Activated gamma-delta T cell treated with Interleukin-2 at 50 U/mL for 16 hours (primary cell): ENCODE measurements around the gene SDR42E1.
"Not testable (repeated sequence)": the region's sequence is repeated elsewhere in the genome, so short reads cannot be mapped to it uniquely, and the experiment has no call there.

Source experiments
- DNase-seq: peaks from one replicate; pipeline ENCODE4 v3.0.0-alpha.2; 2020

The SDR42E1 gene

DNA sequence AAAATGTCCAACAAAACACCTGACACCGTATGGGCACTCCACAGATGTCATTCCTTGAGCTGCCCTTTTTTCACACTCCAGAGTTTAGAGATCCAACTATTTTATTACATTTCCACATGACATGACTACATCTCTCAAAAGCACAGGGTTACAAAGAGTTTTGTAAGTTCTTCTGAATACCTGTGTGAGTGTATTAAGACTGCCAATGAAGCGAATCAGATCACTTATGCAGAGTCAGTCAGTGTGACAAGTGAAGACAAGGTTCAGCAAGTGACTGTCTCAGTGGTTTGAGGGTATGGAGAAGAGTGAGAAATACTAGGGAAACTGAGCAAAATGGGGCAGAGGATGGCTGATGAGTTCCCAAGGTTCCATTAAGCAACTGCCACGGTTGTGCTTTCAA lies 8.4 kb downstream of the SDR42E1 start:
- DNase-seq = no peak

DNA sequence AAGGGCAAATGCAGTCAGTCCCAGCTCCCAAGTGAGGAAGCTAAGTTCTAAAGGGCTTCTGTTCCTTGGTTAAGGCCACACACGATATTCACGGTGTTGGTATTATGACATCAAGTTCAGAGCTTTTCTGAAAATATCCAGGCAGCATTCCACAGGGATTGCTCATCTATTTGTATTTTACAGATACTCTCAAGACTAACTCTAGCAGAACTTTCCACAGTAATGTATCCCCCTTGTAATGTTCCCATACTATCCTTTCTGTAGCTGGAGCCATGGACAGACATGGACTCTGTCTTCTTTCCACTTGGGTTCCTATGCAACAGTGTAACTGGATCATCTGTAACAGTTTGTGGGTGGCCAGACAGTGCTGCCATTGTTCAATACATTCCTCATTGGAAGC lies 13.5 kb downstream of the SDR42E1 start:
- DNase-seq = no peak

DNA sequence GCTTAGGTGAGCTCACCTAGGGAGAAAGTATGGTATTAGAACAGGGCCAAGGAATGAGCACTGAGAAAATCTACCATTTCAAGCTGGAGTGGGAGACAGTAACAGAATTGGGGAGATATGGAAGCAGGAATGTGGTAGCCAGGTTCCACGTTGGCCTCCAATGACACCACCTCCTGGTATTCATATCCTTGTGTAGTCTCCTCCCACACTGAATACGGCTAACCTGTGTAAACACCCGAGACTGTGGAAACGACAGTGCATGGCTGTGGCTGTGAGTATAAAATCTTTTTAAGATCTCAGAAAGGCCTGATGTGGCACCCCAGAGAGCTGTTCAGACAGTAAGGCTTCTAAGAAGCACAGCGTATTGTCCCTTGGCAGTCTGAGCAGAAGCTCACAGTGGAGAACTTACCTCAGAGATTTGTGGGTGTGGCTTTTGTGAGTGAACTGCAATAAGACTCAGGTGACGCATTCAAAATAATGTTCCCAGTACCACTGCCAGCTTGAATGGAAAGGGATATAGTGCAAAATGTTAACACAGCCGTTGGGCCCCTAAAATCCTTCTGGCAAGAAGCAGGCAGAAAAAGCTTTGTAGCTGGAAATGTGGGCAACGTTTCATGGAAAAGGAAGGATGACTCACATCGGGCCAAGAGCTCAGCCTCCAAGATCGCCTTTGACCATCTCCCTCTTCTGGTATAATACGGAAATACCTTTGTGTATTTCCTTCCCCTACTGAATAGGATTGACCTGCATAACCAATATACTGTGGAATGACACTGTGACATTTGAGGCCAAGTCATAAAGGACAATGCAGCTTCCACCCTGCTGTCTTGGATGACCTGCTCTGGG lies 14.4 kb downstream of the SDR42E1 start:
- no peak for DNase-seq

GRCh38 chr16:81995651-81996050 lies 15.6 kb downstream of the SDR42E1 start:
- DNase-seq = no peak

GRCh38 chr16:81994485-81994884 lies 16.8 kb downstream of the SDR42E1 start:
- no peak for DNase-seq

DNA sequence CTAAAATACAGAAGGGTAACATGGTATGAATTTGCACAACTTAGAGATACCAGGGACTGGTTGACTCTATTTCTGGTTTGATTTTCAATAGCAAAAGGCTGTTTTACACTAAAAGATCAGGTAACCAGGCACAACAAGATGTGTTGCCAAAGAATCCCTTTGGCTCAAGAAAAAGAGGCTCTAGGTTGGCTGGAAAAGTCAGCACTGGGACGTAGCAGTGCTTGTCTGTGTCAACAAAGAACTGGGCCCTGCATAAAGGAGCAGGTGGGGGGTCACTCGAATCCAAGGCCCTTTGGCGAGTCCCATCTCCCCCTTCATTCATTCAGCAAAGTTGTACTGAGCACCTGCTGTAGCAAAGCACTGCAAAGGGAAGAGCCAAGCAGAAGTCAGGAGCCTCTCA lies 18.4 kb downstream of the SDR42E1 start:
- DNase-seq = no peak

DNA sequence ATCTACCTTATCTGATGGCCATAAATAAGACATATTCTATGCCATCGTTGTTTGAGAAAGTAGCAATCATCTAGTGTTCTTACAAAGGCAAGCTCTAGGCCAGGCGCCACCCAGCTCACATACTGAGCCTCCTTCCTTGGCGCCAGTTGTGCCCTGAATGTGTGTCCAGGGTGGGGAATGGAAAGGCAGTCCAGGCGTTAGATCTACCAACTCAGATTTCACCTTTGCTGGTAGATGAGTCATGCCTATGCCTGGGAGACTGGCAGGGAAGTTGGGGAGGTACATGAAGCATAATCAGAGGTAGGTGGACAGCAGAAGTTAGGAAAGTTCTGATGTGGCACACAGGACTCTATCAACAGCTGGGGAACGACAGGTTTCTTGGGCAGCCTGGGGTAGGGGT lies 23.6 kb downstream of the SDR42E1 start:
- no peak for DNase-seq

DNA sequence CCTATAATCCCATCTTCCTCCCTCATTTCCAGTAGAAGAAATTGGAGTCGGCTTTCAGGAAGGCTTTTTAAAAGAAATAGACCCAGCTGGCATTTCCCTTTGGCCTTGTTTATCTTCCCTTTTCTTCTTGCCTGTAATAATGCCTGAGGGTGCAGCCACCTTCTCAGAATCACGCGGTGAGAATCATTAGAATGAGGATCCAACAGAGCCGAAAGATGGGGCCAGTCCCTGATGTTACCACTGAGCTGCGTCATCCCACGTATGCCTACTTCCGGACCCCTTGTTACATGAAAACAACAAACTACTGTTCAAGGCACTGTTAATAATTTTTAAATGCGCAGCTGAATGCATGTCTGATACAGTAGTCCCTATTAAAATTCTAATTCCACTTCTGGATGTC lies 24.1 kb downstream of the SDR42E1 start:
- DNase-seq = no peak

GRCh38 chr16:81977335-81977942 lies 33.8 kb downstream of the SDR42E1 start:
- DNase-seq = not testable (repeated sequence)

- DNase-seq = no peak
These were observed 35.6 kb downstream of the SDR42E1 start for GRCh38 chr16:81975637-81976036.

GRCh38 chr16:81973737-81974136 lies 37.5 kb downstream of the SDR42E1 start:
- DNase-seq = no peak

DNA sequence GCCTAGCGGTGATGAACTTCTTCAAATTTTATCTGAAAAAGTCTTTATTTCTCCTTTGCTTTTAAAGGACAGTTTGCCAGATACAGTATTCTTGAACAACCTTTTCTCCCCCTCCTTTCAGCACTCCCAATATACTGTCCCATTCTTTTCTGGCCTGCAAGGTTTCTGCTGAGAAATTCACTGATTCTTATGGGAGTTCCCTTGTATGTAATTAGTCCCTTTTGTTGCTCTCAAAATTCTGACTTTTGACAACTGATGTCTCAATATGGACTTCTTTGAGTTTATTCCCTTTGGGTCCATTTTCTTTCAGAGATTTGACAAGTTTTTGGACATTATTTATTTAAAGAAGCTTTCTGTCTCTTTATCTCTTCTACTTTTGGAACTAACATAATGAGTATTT lies 39.4 kb downstream of the SDR42E1 start:
- DNase-seq = no peak

DNA sequence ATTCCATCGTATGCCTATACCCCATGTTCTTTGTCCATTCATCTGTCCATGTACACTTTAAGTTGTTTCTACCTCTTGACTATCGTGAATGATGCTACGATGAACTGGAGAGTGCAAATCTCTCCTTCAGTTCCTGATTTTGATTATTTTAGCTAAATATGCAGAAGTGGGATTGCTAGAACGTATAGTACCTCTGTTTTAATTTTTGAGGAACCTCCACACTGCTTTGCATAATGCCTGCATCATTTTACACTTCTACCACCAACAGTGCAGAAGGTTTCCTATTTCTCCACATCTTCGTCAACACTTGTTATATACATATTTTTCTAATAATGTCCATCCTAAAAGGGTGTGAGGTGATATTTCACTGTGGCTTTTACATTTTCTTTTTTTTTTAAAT lies 43.9 kb downstream of the SDR42E1 start:
- DNase-seq = no peak

DNA sequence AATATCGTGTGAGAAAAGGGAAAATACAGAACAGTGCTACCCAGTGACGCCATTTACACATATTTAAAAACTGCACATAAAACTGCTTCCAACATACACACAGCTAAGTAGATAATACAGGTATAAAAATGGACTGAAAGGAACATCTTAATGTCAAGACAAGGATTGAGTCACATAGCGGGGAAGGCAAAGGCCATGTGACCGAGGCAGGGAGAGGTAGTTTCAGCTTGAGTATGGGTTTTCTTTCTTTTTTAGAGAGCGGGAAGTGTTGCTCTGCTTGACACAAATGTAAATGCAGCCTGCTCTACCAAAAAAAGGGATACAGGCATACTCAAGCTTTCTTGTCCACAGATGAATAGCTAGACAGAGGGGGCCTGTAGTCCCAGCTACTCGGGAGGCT lies 46.5 kb downstream of the SDR42E1 start:
- no peak for DNase-seq

DNA sequence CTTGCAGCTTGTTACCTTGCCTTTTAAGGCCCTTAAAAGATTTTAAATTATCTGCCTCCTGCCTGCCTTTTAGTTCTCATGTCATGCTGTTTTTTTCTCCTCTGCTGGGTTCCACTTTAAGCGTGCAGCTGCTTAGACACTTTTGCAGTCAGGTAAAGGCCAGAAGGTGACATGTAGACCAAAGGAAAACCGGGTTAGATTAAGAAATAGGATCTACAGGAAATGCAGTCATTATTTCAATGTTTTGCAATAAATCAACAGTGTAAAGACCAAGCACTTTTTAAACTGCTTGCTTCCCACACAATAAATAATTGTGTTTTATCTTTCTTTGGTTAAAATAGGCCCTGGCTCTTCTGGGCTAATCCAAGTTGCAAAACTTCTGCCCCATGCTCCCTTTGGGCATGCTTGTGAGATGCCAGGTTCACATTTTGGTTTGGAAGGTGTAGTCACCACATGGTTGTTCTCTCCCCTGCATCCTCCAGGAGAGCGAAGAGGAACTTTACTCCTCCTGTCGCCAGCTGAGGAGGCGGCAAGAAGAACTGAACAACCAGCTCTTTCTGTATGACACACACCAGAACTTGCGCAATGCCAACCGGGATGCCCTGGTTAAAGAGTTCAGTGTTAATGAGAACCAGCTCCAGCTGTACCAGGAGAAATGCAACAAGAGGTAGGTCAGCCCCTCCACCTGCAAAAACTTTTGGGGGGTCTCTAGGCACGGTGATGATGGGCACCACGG lies 54.9 kb downstream of the SDR42E1 start:
- no peak for DNase-seq

DNA sequence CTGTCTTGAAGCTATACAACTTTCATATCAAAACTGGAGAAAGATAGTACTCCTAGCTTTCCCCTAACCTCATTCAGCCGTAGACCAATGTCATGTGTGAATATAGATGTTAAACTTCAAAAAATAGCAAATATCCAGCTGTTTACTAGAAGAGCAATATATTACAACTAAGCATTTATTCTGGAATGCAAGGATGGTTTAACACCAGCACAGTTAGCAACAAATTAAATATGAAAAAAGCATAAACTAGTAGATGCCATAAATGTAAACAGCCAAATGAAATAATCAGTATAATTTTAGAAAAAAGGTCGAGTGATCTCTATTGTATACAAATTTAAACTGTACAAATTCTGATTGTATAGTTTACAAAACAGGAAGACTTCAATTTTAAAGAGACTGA lies 59.7 kb downstream of the SDR42E1 start:
- DNase-seq = no peak

DNA sequence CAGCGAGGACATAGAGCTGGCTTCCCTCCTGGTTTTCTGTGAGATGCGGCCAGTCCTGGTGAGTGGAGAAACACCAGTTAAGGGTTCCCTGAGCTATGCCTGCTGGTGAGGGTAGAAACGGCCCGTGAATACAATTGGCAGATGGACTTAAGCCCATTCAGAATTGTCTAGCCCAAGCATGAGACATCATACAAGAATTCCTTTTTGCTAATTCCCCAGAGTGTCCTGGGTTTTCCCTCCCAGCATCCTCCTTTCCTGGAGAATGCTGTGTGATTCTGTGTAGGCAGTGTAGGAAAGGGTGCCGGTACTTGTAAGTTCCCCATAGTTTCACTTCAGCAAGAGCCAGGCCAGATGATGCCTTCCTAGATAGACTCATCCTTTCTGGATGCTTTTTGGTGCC lies 65.1 kb downstream of the SDR42E1 start:
- DNase-seq = no peak

GRCh38 chr16:81945665-81946064 lies 65.6 kb downstream of the SDR42E1 start:
- no peak for DNase-seq

DNA sequence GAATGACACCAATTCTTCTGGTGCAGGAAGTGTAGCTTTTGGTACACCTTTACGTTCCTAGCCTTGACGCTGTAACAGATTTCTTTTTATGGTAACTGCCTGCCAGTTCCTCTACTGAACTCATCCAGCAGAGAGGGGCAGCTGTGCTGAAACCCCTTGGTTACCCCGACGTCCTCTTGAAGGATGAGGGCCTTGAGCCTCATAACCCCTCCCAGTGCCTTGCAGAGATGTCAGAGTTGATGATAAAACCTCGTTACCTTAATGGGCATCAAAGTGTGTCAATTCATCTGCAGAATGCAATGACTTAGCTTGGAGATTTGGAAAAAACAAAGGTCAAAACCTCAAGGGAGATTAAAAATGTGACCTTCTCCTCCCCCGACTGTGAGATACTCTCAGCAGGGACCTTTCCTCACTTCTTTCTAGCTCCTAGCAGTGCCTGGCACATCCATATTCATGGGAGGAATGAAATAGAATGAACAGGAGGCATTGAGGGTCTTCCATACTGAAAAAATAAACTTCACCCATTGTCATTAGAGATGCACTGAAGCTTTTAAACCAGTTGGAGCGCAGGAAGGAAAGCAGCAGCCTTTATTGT lies 69.2 kb downstream of the SDR42E1 start:
- no peak for DNase-seq

GRCh38 chr16:81940781-81941560 lies 70.3 kb downstream of the SDR42E1 start:
- no peak for DNase-seq

DNA sequence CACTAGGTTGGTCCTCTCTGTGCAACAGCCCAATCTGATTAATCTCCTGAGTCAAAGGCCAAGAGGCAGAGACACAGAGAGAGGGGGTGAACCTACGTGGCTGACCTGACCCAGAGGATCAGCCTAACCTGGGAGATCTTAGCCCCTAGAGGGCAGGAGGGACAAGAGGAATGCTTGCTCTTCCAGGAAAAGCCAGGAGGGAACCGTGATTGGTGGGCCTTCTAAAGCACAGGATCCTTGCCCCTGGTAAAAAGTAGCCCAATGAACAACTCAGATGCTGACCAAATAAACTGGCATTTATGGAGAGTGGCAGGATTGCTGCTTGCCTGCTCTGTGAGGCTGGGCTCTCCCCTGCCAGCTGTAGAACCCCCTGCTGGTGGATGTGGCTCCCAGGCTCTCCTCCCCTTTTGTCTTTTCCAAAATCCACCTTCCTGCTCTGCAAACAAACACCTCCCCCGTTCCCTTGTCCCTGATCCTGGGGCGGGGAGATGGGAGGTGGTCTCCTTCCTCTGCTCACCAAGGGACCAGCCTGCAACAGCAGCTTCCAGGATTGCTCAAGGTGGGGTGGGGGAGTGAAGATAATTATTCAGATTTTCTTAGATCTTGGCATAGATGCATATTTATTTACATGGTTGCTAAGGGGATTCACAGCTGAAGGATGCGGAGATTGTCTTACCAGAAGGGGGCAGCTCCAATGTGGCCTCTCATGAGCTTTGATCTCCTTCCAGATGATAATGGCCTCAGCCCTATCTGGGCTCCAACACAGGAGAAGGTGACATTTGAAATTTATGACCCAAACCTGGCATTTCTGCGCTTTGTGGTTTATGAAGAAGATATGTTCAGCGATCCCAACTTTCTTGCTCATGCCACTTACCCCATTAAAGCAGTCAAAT lies 71.9 kb downstream of the SDR42E1 start:
- DNase-seq = no peak
